T-helper 1 cell (primary cell): ENCODE results near the gene APH1A.
"Not testable (repeated sequence)": the region's sequence is repeated elsewhere in the genome, so short reads cannot be mapped to it uniquely, and the experiment has no call there.

Source experiments
- DNase-seq, 5 donors: peaks; one replicate each; pipeline ENCODE4 v3.0.0-alpha.2; 2012 to 2020
- total RNA-seq, 4 donors: gene quantifications; one replicate each; lab custom pipeline; 2026; lab: John Stamatoyannopoulos, UW

APH1A gene
- total RNA-seq, result 82.2 to 107 (median 95.3) reads per million in 4 donors

- peak; percentile 82 to 95 (median 88) for DNase-seq
Observed at GRCh38 chr1:150268705-150269403, at the start of gene APH1A. APH1A (minus strand) TSS chr1:150269016; CDS start chr1:150268810, 206 bp downstream.

GRCh38 chr1:150314691-150315090 lies 45.9 kb upstream of the APH1A start:
- DNase-seq, result not testable (repeated sequence)

- DNase-seq, result no peak
Observed at GRCh38 chr1:150311762-150312161, 42.9 kb upstream of the APH1A start.

GRCh38 chr1:150309758-150310508 lies 41.1 kb upstream of the APH1A start:
- no peak for DNase-seq

GRCh38 chr1:150308585-150308984 lies 39.8 kb upstream of the APH1A start:
- DNase-seq, result not testable (repeated sequence)

- DNase-seq, result no peak
Observed at GRCh38 chr1:150302902-150303301, 34.1 kb upstream of the APH1A start.

GRCh38 chr1:150302338-150302737 lies 33.5 kb upstream of the APH1A start:
- no peak for DNase-seq

GRCh38 chr1:150299716-150300115 lies 30.9 kb upstream of the APH1A start:
- no peak for DNase-seq

- no peak for DNase-seq
Observed at GRCh38 chr1:150295476-150295875, 26.7 kb upstream of the APH1A start.

GRCh38 chr1:150293433-150294253 lies 24.8 kb upstream of the APH1A start, which contains the start of gene MRPS21:
MRPS21 (plus strand) TSS chr1:150293861; CDS start chr1:150294367, 506 bp downstream.
- peak; percentile 65 to 89 (median 80) for DNase-seq

GRCh38 chr1:150288822-150289221 lies 20.0 kb upstream of the APH1A start:
- no peak for DNase-seq

GRCh38 chr1:150288382-150288781 lies 19.6 kb upstream of the APH1A start:
- no peak for DNase-seq

GRCh38 chr1:150283260-150283659 lies 14.4 kb upstream of the APH1A start:
- DNase-seq, result no peak

GRCh38 chr1:150282558-150282958 lies 13.7 kb upstream of the APH1A start:
- no peak for DNase-seq

- DNase-seq, result peak; percentile 70 to 87 (median 76)
Observed at GRCh38 chr1:150281758-150282557, 13.1 kb upstream of the APH1A start, which contains the start of gene CIART. CIART (plus strand) TSS chr1:150282554; CDS start chr1:150283268, 714 bp downstream.

GRCh38 chr1:150281221-150281757 lies 12.5 kb upstream of the APH1A start:
- DNase-seq, result peak in 4 of 5 donors; percentile 31 to 52 (median 40)

- no peak for DNase-seq
Observed at GRCh38 chr1:150280138-150280707, 11.4 kb upstream of the APH1A start.

- DNase-seq, result no peak
Observed at GRCh38 chr1:150273311-150273710, 4.5 kb upstream of the APH1A start.

- no peak for DNase-seq
Observed at GRCh38 chr1:150271291-150271959, 2.6 kb upstream of the APH1A start.

- no peak for DNase-seq
Observed at GRCh38 chr1:150269451-150269850, 635 bp upstream of the APH1A start.

GRCh38 chr1:150268340-150268704 lies 494 bp downstream of the APH1A start:
- DNase-seq, result peak in 4 of 5 donors; percentile 36 to 46 (median 38)
